Vagina (tissue), 2 donors: Measurements from ENCODE around the gene SETD3. TPM values are rescaled to one million over a fixed set of nuclear protein-coding genes. Genes with fewer than 3 reads are reported as not detected.

Source experiments
- DNase-seq, 2 donors: peaks; one replicate each; pipeline ENCODE4 v3.0.0-alpha.2; 2017; ENCODE audit errors: extremely low spot score in 2 of 2
- H3K27ac ChIP-seq: fragments of 200-600 bp; sonication (generic); one replicate; pipeline ENCODE4 v1.5.1; 2019
- H3K27me3 ChIP-seq: fragments of 200-600 bp; sonication (generic); one replicate; pipeline ENCODE4 v1.5.1; 2019
- H3K36me3 ChIP-seq, 2 donors: fragments of 200-600 bp; sonication (generic); one replicate each; pipeline ENCODE4 v1.5.1; 2017 to 2019
- H3K4me1 ChIP-seq: fragments of 200-600 bp; sonication (generic); one replicate; pipeline ENCODE4 v1.5.1; 2019
- H3K4me3 ChIP-seq, 2 donors: fragments of 200-600 bp; sonication (generic); 1 replicate in 1 of 2; 2 replicates in 1 of 2; pipeline ENCODE4 v1.5.1; 2016 to 2019
- H3K9me3 ChIP-seq: fragments of 200-600 bp; sonication (generic); one replicate; pipeline ENCODE4 v1.5.1; 2019
- CTCF ChIP-seq, 3 experiments: fragments of 450-650 bp in 2 of 3; fragments of 200-600 bp in 1 of 3; sonication (generic) in 1 of 3; IDR thresholded peaks; one replicate each; pipeline ENCODE4 v1.5.1; 2017 to 2019; ENCODE audit warnings: antibody characterized with exemption in 3 of 3, mild to moderate bottlenecking in 2 of 3, moderate library complexity in 2 of 3
- POLR2A ChIP-seq, 2 donors: fragments of 450-650 bp; IDR thresholded peaks; one replicate each; pipeline ENCODE4 v1.6.1; 2017; ENCODE audit warnings: antibody characterized with exemption in 2 of 2, mild to moderate bottlenecking in 2 of 2, moderate library complexity in 2 of 2
- POLR2AphosphoS5 ChIP-seq, 2 donors: sonication (generic); formaldehyde crosslinking; IDR thresholded peaks; one replicate each; pipeline ENCODE4 v1.9.0; 2017; ENCODE audit warnings: antibody characterized with exemption in 2 of 2, mild to moderate bottlenecking in 2 of 2, low read depth in 1 of 2; ENCODE audit not compliant: insufficient read depth in 1 of 2
- intact Hi-C: fragments of 100-400 bp; cut with DNase I; formaldehyde crosslinking; loops from one replicate; pipeline ENCODE4 v1.15.1; 2023
- total RNA-seq: library from RNA; depleted of rRNA; stranded (reverse); fragments of >200 nt; gene quantifications from one replicate; pipeline ENCODE4 v1.2.3, GENCODE V29; 2016

Gene SETD3
- total RNA-seq, 1 donor from 2014 or later: 49.8 TPM

- Histone ChIP-seq H3K9me3 (no peaks in the 10 kb centered on the region), H3K36me3 (peaks cover 0 to 31% of the 10 kb centered on the region in 2 donors), H3K4me3 (no peak overlapping the region), H3K4me1 (peaks cover 2% of the 10 kb centered on the region), H3K27ac (no peak overlapping the region), H3K27me3 (no peaks in the 10 kb centered on the region)
- TF ChIP-seq POLR2AphosphoS5 (IDR thresholded peaks at IDR 0.05; ENCODE audit: insufficient read depth in 1 of 2, low read depth in 1 of 2) (no peak), CTCF (IDR thresholded peaks at IDR 0.05) (no peak), POLR2A (IDR thresholded peaks at IDR 0.05) (no peak)
- intact Hi-C loops: no loop called here
- no peak for DNase-seq
Observed at GRCh38 chr14:99407416-99407815, 73.2 kb downstream of the SETD3 start.

GRCh38 chr14:99402950-99403349 is 77.7 kb downstream of the SETD3 start:
- intact Hi-C loops: no loop called here
- Histone ChIP-seq H3K4me3 (no peak overlapping the region), H3K9me3 (no peaks in the 10 kb centered on the region), H3K36me3 (peaks cover 0 to 44% of the 10 kb centered on the region in 2 donors), H3K27ac (no peak overlapping the region), H3K27me3 (no peaks in the 10 kb centered on the region), H3K4me1 (peaks cover 9% of the 10 kb centered on the region)
- TF ChIP-seq POLR2AphosphoS5 (IDR thresholded peaks at IDR 0.05; ENCODE audit: insufficient read depth in 1 of 2, low read depth in 1 of 2) (no peak), CTCF (IDR thresholded peaks at IDR 0.05) (no peak), POLR2A (IDR thresholded peaks at IDR 0.05) (no peak)
- DNase-seq: no peak

- H3K36me3 ChIP-seq: peaks cover 0 to 44% of the 10 kb centered on the region in 2 donors
- TF ChIP-seq POLR2AphosphoS5 (IDR thresholded peaks at IDR 0.05; ENCODE audit: insufficient read depth in 1 of 2, low read depth in 1 of 2): no peak
- no peak for TF ChIP-seq POLR2A (IDR thresholded peaks at IDR 0.05)
- no peak for TF ChIP-seq CTCF (IDR thresholded peaks at IDR 0.05)
Observed at GRCh38 chr14:99402285-99402648, 78.4 kb downstream of the SETD3 start.

GRCh38 chr14:99401621-99402284 is 78.9 kb downstream of the SETD3 start:
- H3K36me3 ChIP-seq: peaks cover 0 to 43% of the 10 kb centered on the region in 2 donors

More at GRCh38 chr14:99402285-99402648, 78.4 kb downstream of the SETD3 start:
- H3K27me3 ChIP-seq: no peaks in the 10 kb centered on the region
- peaks cover 9% of the 10 kb centered on the region for H3K4me1 ChIP-seq
- intact Hi-C loops: no loop called here
- no peak for DNase-seq
- no peaks in the 10 kb centered on the region for H3K9me3 ChIP-seq
- no peak overlapping the region for H3K27ac ChIP-seq
- no peak overlapping the region for H3K4me3 ChIP-seq

More at GRCh38 chr14:99401621-99402284, 78.9 kb downstream of the SETD3 start:
- Histone ChIP-seq H3K4me3 (no peak overlapping the region), H3K9me3 (no peaks in the 10 kb centered on the region), H3K4me1 (peaks cover 9% of the 10 kb centered on the region), H3K27me3 (no peaks in the 10 kb centered on the region), H3K27ac (no peak overlapping the region)
- intact Hi-C loops: no loop called here
- TF ChIP-seq POLR2A (IDR thresholded peaks at IDR 0.05) (no peak), POLR2AphosphoS5 (IDR thresholded peaks at IDR 0.05; ENCODE audit: insufficient read depth in 1 of 2, low read depth in 1 of 2) (no peak), CTCF (IDR thresholded peaks at IDR 0.05) (no peak)
- DNase-seq: no peak
